ENCODE results near the gene RRP7A. TPM values are rescaled to one million over a fixed set of nuclear protein-coding genes. Genes with fewer than 3 reads are reported as not detected.
A peak's percentile ranks its signal among the peaks of the same experiment; 100 is the strongest.
"Not testable (repeated sequence)": the region's sequence is repeated elsewhere in the genome, so short reads cannot be mapped to it uniquely, and the experiment has no call there.

RRP7A gene
- total RNA-seq, 4 donors from 2014 or later: 26.2 to 26.5 (median 26.4) TPM

DNA sequence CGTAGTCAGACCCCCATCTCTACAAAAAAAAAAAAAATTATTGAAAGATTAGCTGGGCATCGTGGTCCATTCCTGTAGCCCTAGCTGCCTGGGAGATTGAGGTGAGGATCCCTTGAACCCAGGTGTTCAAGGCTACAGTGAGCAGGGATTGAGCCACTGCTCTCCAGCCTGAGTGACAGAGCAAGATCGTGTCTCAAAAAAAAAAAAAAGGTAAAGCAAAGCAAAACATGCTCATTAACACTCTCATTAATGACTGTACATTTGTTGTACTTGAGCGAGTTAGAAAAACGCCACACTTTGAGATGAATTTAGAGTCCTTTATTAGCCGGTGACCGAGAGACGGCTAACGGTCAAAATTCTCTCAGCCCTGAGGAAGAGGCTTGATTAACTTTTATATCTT, 28.0 kb upstream of the RRP7A start:
- peaks cover 0 to 7% (median 0%) of the 10 kb centered on the region in 4 donors for H3K27me3 ChIP-seq
- 70% methylated on average over 9 of the region's 9 CpGs for WGBS
- DNase-seq (ENCODE audit: extremely low spot score): no peak
- no peak for TF ChIP-seq POLR2A (IDR thresholded peaks at IDR 0.05; ENCODE audit: low read depth)
- TF ChIP-seq EP300 (IDR thresholded peaks at IDR 0.05): no peak
- no peak for TF ChIP-seq POLR2AphosphoS5 (IDR thresholded peaks at IDR 0.05)
- TF ChIP-seq, protein P1, sequence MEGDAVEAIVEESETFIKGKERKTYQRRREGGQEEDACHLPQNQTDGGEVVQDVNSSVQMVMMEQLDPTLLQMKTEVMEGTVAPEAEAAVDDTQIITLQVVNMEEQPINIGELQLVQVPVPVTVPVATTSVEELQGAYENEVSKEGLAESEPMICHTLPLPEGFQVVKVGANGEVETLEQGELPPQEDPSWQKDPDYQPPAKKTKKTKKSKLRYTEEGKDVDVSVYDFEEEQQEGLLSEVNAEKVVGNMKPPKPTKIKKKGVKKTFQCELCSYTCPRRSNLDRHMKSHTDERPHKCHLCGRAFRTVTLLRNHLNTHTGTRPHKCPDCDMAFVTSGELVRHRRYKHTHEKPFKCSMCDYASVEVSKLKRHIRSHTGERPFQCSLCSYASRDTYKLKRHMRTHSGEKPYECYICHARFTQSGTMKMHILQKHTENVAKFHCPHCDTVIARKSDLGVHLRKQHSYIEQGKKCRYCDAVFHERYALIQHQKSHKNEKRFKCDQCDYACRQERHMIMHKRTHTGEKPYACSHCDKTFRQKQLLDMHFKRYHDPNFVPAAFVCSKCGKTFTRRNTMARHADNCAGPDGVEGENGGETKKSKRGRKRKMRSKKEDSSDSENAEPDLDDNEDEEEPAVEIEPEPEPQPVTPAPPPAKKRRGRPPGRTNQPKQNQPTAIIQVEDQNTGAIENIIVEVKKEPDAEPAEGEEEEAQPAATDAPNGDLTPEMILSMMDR (IDR thresholded peaks at IDR 0.05): no peak
- H3K4me1 ChIP-seq: no peaks in the 10 kb centered on the region
- no peaks in the 10 kb centered on the region for H3K9me3 ChIP-seq
- H3K27ac ChIP-seq (replicated peaks in 1 of 4): no peak overlapping the region
- no peaks in the 10 kb centered on the region for H3K36me3 ChIP-seq
- H3K4me3 ChIP-seq: no peak overlapping the region
- intact Hi-C loops (cut with DNase I): no loop called here

DNA sequence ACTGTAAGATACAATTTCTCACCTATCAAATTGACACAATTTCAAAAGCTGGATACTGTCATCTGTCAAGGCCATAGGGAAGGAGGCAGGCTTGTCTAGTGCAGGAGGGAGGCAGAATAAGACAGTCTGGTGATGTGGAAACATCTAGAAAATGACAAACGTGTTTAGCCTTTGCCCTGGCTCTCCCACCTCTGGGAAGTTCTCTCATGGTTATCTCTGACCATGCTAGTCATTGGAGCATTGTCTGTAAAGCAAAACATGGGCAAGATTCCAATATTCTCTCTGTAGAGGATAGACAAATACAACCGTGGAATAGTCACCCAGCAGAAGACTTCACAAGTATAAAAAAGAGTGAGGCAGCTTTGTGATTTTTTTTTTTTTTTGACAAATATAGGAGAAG, 25.1 kb upstream of the RRP7A start:
- no peaks in the 10 kb centered on the region for H3K4me1 ChIP-seq
- no peak overlapping the region for H3K4me3 ChIP-seq
- DNase-seq (ENCODE audit: extremely low spot score): no peak
- peaks cover 0 to 7% (median 0%) of the 10 kb centered on the region in 4 donors for H3K27me3 ChIP-seq
- TF ChIP-seq POLR2A (IDR thresholded peaks at IDR 0.05; ENCODE audit: low read depth) (no peak), EP300 (IDR thresholded peaks at IDR 0.05) (no peak), POLR2AphosphoS5 (IDR thresholded peaks at IDR 0.05) (no peak)
- TF ChIP-seq, protein P1 (IDR thresholded peaks at IDR 0.05): no peak
- intact Hi-C loops (cut with DNase I): no loop called here
- WGBS: 21% methylated on average over 2 of the region's 2 CpGs
- H3K36me3 ChIP-seq: no peaks in the 10 kb centered on the region
- H3K27ac ChIP-seq (replicated peaks in 1 of 4): no peak overlapping the region
- H3K9me3 ChIP-seq: no peaks in the 10 kb centered on the region

DNA sequence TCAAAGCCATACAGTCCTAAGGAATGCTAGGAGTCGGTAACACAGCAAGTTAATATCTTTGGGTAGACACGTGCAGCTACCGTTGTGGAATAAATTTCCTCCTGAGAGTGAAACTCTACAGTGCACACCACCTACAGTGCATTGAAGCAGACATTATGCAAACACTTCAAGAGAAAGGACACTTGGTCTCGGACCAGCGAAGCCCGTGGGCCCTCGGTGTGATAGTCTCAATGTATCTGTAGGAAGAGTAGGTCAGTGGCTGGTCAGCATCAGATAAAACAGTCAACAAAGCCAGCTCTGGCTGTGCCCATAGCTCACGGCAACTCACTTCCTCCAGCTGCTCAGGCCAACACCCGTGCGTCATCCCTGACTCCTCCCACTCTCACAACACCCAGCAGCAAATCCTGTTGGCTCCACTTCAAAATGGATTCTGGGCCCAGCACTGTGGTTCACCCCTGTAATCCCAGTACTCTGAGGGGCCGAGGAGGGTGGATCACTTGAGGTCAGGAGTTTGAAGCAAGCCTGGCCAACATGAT, 19.7 kb upstream of the RRP7A start:
- H3K4me3 ChIP-seq; DNase-seq (ENCODE audit: extremely low spot score); intact Hi-C loops (cut with DNase I); H3K9me3 ChIP-seq; H3K27me3 ChIP-seq; H3K36me3 ChIP-seq; H3K4me1 ChIP-seq: not testable (repeated sequence)
- peak overlapping the region in 3 of 4 donors; percentile 21 to 40 (median 36) for H3K27ac ChIP-seq (replicated peaks in 1 of 4)
- TF ChIP-seq POLR2AphosphoS5 (IDR thresholded peaks at IDR 0.05): peak in 1 of 2 donors; percentile 23
- 82% methylated on average over 4 of the region's 11 CpGs for WGBS

DNA sequence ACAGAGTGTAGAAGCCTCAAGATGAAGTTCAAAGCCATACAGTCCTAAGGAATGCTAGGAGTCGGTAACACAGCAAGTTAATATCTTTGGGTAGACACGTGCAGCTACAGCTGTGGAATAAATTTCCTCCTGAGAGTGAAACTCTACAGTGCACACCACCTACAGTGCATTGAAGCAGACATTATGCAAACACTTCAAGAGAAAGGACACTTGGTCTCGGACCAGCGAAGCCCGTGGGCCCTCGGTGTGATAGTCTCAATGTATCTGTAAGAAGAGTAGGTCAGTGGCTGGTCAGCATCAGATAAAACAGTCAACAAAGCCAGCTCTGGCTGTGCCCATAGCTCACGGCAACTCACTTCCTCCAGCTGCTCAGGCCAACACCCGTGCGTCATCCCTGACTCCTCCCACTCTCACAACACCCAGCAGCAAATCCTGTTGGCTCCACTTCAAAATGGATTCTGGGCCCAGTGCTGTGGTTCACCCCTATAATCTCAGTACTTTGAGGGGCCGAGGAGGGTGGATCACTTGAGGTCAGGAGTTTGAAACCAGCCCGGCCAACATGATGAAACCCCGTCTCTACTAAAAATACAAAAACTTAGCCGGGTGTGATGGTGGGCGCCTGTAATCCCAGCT, 17.7 kb upstream of the RRP7A start:
- H3K4me3 ChIP-seq; H3K36me3 ChIP-seq; H3K9me3 ChIP-seq; H3K27ac ChIP-seq (replicated peaks in 1 of 4); DNase-seq (ENCODE audit: extremely low spot score); H3K4me1 ChIP-seq; intact Hi-C loops (cut with DNase I); H3K27me3 ChIP-seq: not testable (repeated sequence)
- WGBS: 72% methylated on average over 7 of the region's 14 CpGs

DNA sequence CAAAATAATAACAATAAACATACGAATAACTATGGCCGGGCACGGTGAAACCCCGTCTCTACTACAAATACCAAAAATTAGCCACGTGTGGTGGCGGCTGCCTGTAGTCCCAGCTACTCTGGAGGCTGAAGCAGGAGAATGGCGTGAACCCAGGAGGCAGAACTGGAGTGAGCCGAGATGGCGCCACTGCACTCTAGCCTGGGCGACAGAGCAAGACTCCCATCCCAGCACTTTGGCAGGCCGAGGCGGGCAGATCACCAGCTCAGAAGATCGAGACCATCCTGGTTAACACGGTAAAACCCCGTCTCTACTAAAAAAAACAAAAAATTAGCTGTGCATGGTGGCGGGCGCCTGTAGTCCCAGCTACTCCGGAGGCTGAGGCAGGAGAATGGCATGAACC, 17.0 kb upstream of the RRP7A start:
- H3K27me3 ChIP-seq; H3K27ac ChIP-seq (replicated peaks in 1 of 4); H3K4me3 ChIP-seq; H3K9me3 ChIP-seq; intact Hi-C loops (cut with DNase I); H3K36me3 ChIP-seq; H3K4me1 ChIP-seq; DNase-seq (ENCODE audit: extremely low spot score): not testable (repeated sequence)
- 94% methylated on average over 18 of the region's 18 CpGs for WGBS

DNA sequence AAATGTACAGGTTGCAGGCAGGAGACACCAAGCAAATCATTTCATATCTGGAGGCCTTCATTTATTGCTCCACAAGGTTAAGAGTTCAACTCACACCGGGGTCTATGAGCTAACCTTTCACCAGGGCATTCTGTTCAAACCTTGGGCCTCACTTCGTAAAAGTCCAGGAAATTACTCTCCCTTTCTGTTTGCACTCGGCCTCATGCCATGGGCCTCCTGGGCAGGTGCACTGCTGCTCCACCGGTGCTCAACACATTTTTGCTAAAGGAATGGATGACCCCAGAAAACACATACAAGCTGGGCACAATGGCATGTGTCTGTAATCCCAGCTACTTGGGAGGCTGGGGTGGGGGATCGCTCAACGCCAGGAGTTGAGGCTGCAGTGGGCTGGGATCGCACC, 16.6 kb upstream of the RRP7A start:
- Histone ChIP-seq H3K36me3 (no peaks in the 10 kb centered on the region), H3K4me3 (no peak overlapping the region), H3K27me3 (no peaks in the 10 kb centered on the region), H3K9me3 (no peaks in the 10 kb centered on the region), H3K27ac (replicated peaks in 1 of 4) (no peak overlapping the region), H3K4me1 (peaks cover 0 to 4% (median 2%) of the 10 kb centered on the region in 4 donors)
- WGBS: 95% methylated on average over 7 of the region's 7 CpGs
- DNase-seq (ENCODE audit: extremely low spot score): no peak
- intact Hi-C loops (cut with DNase I): no loop called here
- TF ChIP-seq, protein P1 (IDR thresholded peaks at IDR 0.05): no peak
- TF ChIP-seq POLR2AphosphoS5 (IDR thresholded peaks at IDR 0.05): no peak
- no peak for TF ChIP-seq EP300 (IDR thresholded peaks at IDR 0.05)
- no peak for TF ChIP-seq POLR2A (IDR thresholded peaks at IDR 0.05; ENCODE audit: low read depth)

DNA sequence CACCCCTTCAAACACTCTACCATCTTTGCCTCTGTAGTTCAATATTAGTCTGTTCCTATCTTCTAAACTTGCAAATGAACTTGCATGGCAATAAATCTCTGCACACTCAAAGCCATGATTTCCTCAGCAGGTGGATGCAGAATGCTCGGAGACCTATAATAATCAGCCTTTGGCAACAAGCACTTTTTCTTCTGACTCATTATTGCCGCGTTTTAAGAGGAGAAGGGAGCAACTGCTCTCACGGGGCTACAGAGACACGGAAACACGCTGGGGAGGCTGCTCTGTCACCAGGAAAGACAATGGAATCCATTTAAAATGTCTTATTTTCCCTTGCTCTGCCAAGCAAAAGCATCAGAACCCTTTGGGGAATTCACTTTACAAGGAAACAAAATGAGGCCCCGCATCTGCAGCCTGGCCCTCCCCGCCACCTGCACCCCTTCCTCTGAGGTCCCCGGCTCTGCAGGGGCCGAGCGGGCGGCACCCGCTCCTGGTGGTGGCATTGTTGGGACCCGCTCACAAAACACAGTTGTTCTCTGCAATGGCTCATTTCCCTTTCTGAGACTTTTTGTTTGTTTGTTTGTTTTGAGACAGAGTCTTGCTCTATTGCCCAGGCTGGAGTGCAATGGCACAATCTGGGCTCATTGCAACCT, 15.6 kb upstream of the RRP7A start:
- H3K36me3 ChIP-seq; intact Hi-C loops (cut with DNase I); H3K27ac ChIP-seq (replicated peaks in 1 of 4); H3K4me1 ChIP-seq; H3K4me3 ChIP-seq; H3K27me3 ChIP-seq; DNase-seq (ENCODE audit: extremely low spot score); H3K9me3 ChIP-seq: not testable (repeated sequence)
- WGBS: 58% methylated on average over 3 of the region's 14 CpGs

Measured in esophagus muscularis mucosa (tissue), 4 donors.